WI38 (cell line): ENCODE measurements around the gene CHAT.

ENCODE experiments used
- H3K4me3 ChIP-seq: 2 replicates; pipeline ENCODE4 v1.5.1; 2011; ENCODE audit warnings: low read depth, mild to moderate bottlenecking, control low read depth, low read length
- CTCF ChIP-seq: IDR thresholded peaks from 2 replicates; pipeline ENCODE4 v1.5.1; 2012; ENCODE audit warnings: low read depth, mild to moderate bottlenecking, control low read depth, low read length

The CHAT gene

DNA sequence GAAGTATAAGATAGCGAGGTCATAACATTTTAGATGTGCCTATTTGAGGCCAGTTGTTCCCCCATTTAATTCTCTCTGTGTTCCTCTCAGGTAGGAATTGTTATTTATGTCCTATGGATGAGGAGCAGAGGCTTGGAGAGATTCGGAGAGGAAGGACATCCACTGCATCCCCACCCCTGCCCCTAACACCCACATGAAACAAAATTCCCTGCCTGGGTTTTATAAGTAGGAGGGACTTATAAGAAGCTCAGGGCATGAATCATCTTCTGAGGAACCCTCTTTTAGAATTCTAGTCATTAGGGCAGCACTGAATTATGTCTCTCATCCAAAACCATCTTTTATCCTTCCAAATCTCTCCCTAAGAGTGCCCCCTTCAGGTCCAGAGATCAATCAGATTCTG lies 5.0 kb downstream of the CHAT start:
- TF ChIP-seq CTCF: no peak
- H3K4me3 ChIP-seq: no peak overlapping the region

GRCh38 chr10:49619613-49620012 lies 5.8 kb downstream of the CHAT start:
- H3K4me3 ChIP-seq: no peak overlapping the region
- TF ChIP-seq CTCF: no peak

DNA sequence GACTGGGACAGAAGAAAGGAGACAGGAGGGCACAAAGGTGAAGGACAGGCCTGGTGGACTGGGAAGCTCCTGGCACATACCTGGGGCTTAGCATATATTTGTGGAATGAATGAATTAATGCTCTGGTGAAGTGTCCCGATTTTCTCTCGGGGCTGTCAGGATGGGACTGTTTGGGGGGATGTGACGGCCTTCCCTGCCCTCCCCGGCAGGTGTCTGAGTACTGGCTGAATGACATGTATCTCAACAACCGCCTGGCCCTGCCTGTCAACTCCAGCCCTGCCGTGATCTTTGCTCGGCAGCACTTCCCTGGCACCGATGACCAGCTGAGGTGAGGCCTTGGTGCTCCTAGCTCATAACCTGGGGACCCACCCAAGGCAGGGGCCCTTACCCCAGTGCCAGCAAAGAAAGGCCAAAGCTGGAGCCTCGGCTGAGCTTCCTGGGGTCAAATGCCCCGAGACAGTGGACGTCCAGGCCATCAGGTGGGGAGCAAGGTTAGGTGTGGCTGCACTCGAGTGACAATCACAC lies 6.5 kb downstream of the CHAT start:
- H3K4me3 ChIP-seq: no peak overlapping the region
- no peak for TF ChIP-seq CTCF

GRCh38 chr10:49620841-49621378 lies 7.1 kb downstream of the CHAT start:
- H3K4me3 ChIP-seq: no peak overlapping the region
- no peak for TF ChIP-seq CTCF

DNA sequence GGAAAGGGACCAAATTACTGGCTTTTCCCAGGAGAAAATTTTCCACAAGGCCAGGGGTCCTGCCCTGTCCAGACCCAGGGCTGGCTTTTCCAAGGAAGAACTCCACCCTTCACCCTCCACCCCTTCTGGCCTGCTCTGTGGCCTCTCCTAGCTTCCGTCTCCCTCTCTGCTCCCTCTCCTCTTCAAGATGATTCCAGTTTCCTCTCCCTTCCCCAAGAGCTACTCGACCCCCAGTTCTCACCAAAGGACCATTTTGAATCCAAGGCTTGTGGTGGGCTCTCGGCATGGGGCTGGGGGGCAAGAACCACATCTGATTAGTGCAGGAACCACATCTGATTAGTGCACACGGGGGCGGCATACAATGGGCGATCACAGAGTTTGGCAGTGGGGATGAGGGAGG lies 7.7 kb downstream of the CHAT start:
- no peak for TF ChIP-seq CTCF

GRCh38 chr10:49622426-49623425 lies 8.9 kb downstream of the CHAT start:
- H3K4me3 ChIP-seq: no peak overlapping the region
- no peak for TF ChIP-seq CTCF

More for the DNA sequence above, 7.7 kb downstream of the CHAT start:
- no peak overlapping the region for H3K4me3 ChIP-seq

- no peak overlapping the region for H3K4me3 ChIP-seq
- no peak for TF ChIP-seq CTCF
Measured at GRCh38 chr10:49624629-49625028, 10.8 kb downstream of the CHAT start.
